Retinal pigment epithelial cell (primary cell): ENCODE results near the gene SCNN1B.

Source experiments
- DNase-seq: peaks from one replicate; pipeline ENCODE4 v3.0.0-alpha.2; 2010; ENCODE audit warnings: low read depth
- H3K4me3 ChIP-seq: 2 replicates; pipeline ENCODE4 v1.5.1; 2011; ENCODE audit warnings: mild to moderate bottlenecking, low read length, control low read depth, moderate library complexity
- TF ChIP-seq, protein P1 (sequence below): conservative IDR thresholded peaks from 2 replicates; pipeline ENCODE4 v1.5.1; 2011; ENCODE audit warnings: low read depth, low read length, control low read depth, inconsistent platforms

The SCNN1B gene

DNA sequence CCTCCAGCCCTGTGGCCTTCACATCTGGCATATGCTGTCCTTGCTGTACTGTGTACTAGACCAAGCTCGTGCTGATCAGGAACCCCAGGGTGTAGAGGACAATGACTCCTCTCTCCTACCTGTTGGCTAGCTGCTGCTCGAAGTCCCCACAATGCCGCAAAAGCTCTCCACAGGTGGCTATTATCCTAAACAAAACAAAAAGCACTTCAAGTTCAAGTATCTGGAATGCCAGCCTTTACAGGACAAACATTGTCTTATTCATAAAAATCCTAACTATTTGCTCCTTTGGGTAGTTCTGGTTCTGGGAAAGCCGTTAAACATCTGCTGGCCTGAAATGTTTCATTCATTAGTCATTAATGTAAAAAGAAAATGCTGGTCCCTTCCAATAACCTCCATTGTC lies 108.1 kb downstream of the SCNN1B start:
- DNase-seq = no peak
- no peak overlapping the region for H3K4me3 ChIP-seq
- TF ChIP-seq, protein P1, sequence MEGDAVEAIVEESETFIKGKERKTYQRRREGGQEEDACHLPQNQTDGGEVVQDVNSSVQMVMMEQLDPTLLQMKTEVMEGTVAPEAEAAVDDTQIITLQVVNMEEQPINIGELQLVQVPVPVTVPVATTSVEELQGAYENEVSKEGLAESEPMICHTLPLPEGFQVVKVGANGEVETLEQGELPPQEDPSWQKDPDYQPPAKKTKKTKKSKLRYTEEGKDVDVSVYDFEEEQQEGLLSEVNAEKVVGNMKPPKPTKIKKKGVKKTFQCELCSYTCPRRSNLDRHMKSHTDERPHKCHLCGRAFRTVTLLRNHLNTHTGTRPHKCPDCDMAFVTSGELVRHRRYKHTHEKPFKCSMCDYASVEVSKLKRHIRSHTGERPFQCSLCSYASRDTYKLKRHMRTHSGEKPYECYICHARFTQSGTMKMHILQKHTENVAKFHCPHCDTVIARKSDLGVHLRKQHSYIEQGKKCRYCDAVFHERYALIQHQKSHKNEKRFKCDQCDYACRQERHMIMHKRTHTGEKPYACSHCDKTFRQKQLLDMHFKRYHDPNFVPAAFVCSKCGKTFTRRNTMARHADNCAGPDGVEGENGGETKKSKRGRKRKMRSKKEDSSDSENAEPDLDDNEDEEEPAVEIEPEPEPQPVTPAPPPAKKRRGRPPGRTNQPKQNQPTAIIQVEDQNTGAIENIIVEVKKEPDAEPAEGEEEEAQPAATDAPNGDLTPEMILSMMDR = no peak

DNA sequence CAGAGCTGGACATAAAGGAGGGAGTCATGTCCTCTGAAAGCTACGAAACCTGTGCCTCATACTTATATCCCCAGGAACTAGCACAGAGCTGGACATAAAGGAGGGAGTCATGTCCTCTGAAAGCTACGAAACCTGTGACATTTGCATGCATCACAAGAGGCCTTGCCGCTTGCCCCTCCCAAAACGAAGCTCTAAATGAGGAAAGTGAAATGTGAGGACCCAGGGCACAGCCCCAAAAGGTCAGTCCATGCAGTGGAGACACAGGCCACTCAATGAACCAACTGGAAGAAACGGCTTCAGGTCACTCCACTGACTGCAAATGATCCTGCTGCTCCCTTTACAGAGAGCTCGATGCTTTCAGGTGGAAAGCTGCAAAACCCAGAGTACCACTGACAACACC lies 112.6 kb downstream of the SCNN1B start:
- no peak for DNase-seq

DNA sequence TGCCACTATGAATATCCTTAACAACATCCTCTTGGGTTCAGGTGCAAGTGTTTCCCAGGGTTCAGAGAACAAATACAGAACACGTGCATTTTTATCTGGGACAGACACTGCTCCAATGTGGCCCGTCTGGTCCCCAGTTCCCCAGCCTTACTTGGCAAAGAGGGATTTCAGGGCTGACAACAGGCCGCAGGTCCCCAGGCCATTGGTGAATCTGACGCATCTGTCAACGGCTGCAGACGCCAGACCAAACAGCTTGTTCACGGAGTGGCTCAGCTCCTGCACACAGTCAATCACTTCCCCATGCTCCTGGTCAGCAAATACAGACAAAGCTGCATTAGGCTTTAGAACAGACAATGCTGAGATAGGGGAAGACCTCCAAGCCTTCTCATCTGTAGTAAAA lies 114.7 kb downstream of the SCNN1B start:
- no peak for DNase-seq
- no peak overlapping the region for H3K4me3 ChIP-seq
- TF ChIP-seq, protein P1 = no peak

More for the DNA sequence above, 112.6 kb downstream of the SCNN1B start:
- TF ChIP-seq, protein P1 = no peak
- no peak overlapping the region for H3K4me3 ChIP-seq

DNA sequence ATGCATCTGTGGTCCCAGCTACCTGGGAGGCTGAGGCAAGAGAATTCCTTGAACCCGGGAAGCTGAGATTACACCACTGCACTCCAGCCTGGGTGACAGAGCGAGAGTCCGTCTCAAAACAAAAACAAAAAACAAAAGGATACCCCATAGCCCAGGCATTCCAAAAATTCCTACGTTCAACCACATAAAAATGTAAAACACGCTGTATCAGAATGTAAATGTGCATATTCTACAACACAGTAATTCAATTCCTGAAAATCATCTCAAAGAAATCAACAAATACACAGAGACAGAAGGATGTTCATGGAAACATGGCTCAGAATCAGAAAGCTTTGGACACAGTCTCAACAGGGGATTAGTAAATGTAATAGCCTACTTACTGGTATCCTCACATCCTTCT lies 117.9 kb downstream of the SCNN1B start:
- no peak for DNase-seq
- TF ChIP-seq, protein P1 = no peak
- no peak overlapping the region for H3K4me3 ChIP-seq

DNA sequence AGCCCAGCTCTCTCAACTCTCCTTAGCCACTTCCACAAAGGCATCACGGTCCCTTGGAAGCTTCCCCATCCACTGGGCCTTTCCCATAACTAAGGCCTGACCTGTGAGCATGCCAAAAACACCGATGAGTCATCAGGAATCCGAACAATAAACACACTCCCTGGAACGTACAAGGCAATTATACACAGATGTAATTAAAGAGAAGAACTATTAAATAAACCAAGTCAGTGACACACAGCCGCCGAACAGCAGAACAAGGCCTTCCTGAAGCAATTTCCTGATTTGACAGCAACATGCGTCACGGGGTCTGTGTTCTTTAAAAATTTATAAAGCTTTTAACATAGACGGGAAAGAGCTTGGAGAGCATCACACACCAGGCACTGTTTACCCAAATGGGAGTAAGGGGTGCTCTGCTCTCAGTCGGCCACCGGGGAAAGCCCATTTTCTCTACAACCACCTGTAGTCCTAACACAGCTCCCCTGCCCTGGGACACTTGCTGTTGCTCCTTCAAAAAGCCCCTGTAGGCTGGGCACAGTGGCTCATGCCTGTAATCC lies 121.5 kb downstream of the SCNN1B start:
- TF ChIP-seq, protein P1 = no peak
- no peak overlapping the region for H3K4me3 ChIP-seq
- peak; percentile 86 for DNase-seq

DNA sequence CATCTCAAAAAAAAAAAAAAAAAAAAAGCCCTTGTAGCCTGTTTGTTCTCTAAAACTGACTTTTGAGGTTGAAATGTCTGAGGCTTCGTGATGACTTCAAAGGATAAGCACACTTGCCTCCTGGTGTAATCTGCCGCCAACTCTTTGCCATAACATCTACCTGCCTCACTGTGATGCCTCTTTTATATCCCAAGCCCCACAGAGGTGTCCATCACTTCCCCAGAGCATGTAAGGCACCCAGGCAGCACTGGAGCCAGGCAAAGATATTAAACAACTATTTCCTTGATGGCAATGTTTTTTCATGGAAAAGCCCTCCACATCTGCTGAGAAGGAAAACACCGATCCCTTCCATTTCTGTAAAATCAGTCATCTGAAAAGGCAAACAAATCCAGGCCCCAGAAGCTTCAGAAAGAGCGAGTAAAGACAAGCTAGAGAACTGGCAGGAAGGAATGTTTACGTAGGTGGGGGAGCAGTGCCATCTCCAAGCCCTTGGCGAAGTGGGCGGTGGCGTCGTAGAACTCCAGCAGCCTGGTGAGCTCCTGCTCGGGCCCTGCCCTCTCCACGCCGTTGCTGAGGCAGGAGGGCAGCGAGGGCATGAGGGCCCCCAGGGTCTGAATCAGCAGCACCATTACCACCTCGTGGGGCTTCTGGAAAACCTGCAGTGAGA lies 122.3 kb downstream of the SCNN1B start:
- TF ChIP-seq, protein P1 = no peak
- H3K4me3 ChIP-seq = no peak overlapping the region
- no peak for DNase-seq

DNA sequence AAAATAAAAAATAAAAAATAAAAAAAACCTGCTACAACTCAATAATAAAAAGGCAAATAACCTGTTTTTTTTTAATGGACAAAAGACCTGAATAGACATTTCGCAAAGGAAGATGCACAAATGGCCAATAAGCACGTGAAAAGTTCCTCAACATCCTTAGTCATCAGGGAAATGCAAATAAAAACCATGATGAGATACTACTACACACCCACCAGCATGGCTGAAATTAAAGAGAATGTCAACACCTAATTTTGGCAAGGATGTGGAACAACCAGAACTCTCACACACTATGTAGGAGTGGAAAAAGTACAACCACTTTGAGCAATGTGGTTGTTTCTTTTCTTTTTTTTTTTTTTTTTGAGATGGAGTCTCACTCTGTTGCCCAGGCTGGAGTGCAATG lies 126.2 kb downstream of the SCNN1B start:
- H3K4me3 ChIP-seq = no peak overlapping the region
- TF ChIP-seq, protein P1 = no peak
- no peak for DNase-seq
